Testis (tissue), 2 donors: ENCODE results near the gene PSMD12.

Source experiments
- POLR2A ChIP-seq: fragments of 450-650 bp; IDR thresholded peaks from one replicate; pipeline ENCODE4 v1.6.1; 2017; ENCODE audit warnings: antibody characterized with exemption, mild to moderate bottlenecking, moderate library complexity
- TF ChIP-seq, protein P1 (sequence below), 3 experiments: fragments of 450-650 bp in 2 of 3; fragments of 200-600 bp in 1 of 3; sonication (generic) in 1 of 3; IDR thresholded peaks; one replicate each; pipeline ENCODE4 v1.5.1; 2016 to 2019; ENCODE audit warnings: antibody characterized with exemption in 3 of 3, mild to moderate bottlenecking in 2 of 3, moderate library complexity in 1 of 3

DNA sequence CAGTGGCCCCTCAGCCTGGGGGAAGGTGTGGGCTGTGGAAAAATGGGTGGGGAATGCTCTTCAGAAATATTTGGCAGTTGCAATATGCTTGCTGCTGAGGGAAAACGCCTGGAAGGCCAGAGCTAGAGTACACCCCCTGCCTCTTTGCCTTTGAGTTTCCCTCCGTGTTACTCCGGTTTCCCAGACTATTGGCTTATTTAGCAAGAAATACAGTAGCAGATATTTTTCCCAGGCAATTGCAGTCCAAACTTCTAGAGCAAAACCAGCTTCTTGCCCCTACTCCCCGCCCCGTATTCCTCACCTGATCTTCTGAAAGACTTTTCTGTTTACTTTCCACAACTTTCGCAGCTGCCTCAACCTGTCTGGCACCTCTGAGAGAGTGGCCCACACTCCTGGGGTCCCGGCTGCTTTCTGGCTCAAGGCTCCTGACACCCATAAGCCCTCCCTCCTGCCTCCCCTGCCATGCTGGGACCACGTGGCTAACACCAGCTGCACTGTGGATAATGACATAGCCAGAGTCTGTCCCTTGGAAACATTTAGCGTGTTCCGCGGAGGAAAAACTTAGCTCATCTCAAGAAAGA, 75.6 kb downstream of the PSMD12 start:
- TF ChIP-seq, protein P1, sequence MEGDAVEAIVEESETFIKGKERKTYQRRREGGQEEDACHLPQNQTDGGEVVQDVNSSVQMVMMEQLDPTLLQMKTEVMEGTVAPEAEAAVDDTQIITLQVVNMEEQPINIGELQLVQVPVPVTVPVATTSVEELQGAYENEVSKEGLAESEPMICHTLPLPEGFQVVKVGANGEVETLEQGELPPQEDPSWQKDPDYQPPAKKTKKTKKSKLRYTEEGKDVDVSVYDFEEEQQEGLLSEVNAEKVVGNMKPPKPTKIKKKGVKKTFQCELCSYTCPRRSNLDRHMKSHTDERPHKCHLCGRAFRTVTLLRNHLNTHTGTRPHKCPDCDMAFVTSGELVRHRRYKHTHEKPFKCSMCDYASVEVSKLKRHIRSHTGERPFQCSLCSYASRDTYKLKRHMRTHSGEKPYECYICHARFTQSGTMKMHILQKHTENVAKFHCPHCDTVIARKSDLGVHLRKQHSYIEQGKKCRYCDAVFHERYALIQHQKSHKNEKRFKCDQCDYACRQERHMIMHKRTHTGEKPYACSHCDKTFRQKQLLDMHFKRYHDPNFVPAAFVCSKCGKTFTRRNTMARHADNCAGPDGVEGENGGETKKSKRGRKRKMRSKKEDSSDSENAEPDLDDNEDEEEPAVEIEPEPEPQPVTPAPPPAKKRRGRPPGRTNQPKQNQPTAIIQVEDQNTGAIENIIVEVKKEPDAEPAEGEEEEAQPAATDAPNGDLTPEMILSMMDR (IDR thresholded peaks at IDR 0.05): no peak
- TF ChIP-seq POLR2A: no peak
